HG03196 (cell line): ENCODE results near the gene MCTS1.
"Not testable (repeated sequence)": the region's sequence is repeated elsewhere in the genome, so short reads cannot be mapped to it uniquely, and the experiment has no call there.

Source experiments
- ATAC-seq: cut with Tn5 transposase; IDR thresholded peaks from one replicate; pipeline ENCODE4 v1.9.1; 2021; ENCODE audit not compliant: unreplicated experiment

The MCTS1 gene

GRCh38 chrX:120603707-120604360 is at the start of gene MCTS1:
Gene MCTS1 (plus strand): TSS chrX:120604101. CDS start chrX:120604237, 136 bp downstream.
- ATAC-seq = peak; percentile 96

GRCh38 chrX:120556251-120556650 is 47.6 kb upstream of the MCTS1 start:
- ATAC-seq = no peak

GRCh38 chrX:120559804-120560203 is 44.1 kb upstream of the MCTS1 start:
- ATAC-seq = no peak

- ATAC-seq = peak; percentile 30
Observed at GRCh38 chrX:120560405-120560841, 43.5 kb upstream of the MCTS1 start.

GRCh38 chrX:120560842-120561633 is 42.9 kb upstream of the MCTS1 start, which contains the start of gene CUL4B:
Gene CUL4B (minus strand): TSS chrX:120560962. CDS start chrX:120560638, 324 bp downstream.
- ATAC-seq = peak; percentile 86

GRCh38 chrX:120561634-120562568 is 42.0 kb upstream of the MCTS1 start:
- no peak for ATAC-seq

GRCh38 chrX:120562569-120562926 is 41.4 kb upstream of the MCTS1 start:
- ATAC-seq = no peak

- ATAC-seq = no peak
Observed at GRCh38 chrX:120564925-120565324, 39.0 kb upstream of the MCTS1 start.

- no peak for ATAC-seq
Observed at GRCh38 chrX:120566817-120567216, 37.1 kb upstream of the MCTS1 start.

GRCh38 chrX:120568035-120568434 is 35.9 kb upstream of the MCTS1 start:
- no peak for ATAC-seq

- no peak for ATAC-seq
Observed at GRCh38 chrX:120568609-120569008, 35.3 kb upstream of the MCTS1 start.

GRCh38 chrX:120570011-120570600 is 33.8 kb upstream of the MCTS1 start:
- ATAC-seq = no peak

GRCh38 chrX:120573806-120574205 is 30.1 kb upstream of the MCTS1 start:
- not testable (repeated sequence) for ATAC-seq

- no peak for ATAC-seq
Observed at GRCh38 chrX:120575379-120576114, 28.4 kb upstream of the MCTS1 start.

- ATAC-seq = no peak
Observed at GRCh38 chrX:120585702-120586101, 18.2 kb upstream of the MCTS1 start.

- peak; percentile 60 for ATAC-seq
Observed at GRCh38 chrX:120604361-120604782, 471 bp downstream of the MCTS1 start.

- no peak for ATAC-seq
Observed at GRCh38 chrX:120612086-120612485, 8.2 kb downstream of the MCTS1 start.

GRCh38 chrX:120614816-120615215 is 10.9 kb downstream of the MCTS1 start:
- no peak for ATAC-seq

GRCh38 chrX:120617996-120618630 is 14.2 kb downstream of the MCTS1 start:
- no peak for ATAC-seq

GRCh38 chrX:120625371-120625770 is 21.5 kb downstream of the MCTS1 start:
- ATAC-seq = no peak
